Renal cortical epithelial cell (primary cell): Measurements from ENCODE around the gene ERBIN. TPM values are rescaled to one million over a fixed set of nuclear protein-coding genes. Genes with fewer than 3 reads are reported as not detected.
"Not testable (repeated sequence)": the region's sequence is repeated elsewhere in the genome, so short reads cannot be mapped to it uniquely, and the experiment has no call there.

Experiments
- DNase-seq: peaks from one replicate; pipeline ENCODE4 v3.0.0-alpha.2; 2011; ENCODE audit warnings: low read depth
- total RNA-seq: library from RNA; depleted of rRNA; stranded (reverse); fragments of >200 nt; gene quantifications from 2 replicates; pipeline ENCODE4 v1.2.3, GENCODE V29; 2014

ERBIN gene
- total RNA-seq, 1 donor from 2014 or later: 104 TPM

- no peak for DNase-seq
Observed at GRCh38 chr5:65967288-65968066, 41.1 kb downstream of the ERBIN start.

GRCh38 chr5:65969539-65970393 is 43.4 kb downstream of the ERBIN start:
- no peak for DNase-seq

GRCh38 chr5:65970481-65971367 is 44.3 kb downstream of the ERBIN start:
- DNase-seq: no peak

GRCh38 chr5:65971643-65972042 is 45.3 kb downstream of the ERBIN start:
- no peak for DNase-seq

DNA sequence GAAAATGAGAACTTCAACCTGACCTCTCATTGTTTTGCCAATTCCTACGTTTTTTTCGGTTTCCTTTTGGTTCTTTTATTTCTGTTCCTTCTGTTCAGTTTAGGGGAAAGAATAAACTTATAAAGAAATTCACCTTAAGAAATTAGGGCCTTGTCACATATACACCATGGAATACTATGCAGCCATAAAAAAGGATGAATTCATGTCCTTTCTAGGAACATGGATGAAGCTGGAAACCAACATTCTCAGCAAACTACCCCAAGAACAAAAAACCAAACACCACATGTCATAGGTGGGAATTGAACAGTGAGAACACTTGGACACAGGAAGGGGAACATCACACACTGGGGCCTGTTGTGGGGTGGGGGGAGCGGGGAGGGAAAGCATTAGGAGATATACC is 46.5 kb downstream of the ERBIN start:
- not testable (repeated sequence) for DNase-seq

GRCh38 chr5:65978251-65978650 is 51.9 kb downstream of the ERBIN start:
- no peak for DNase-seq

DNA sequence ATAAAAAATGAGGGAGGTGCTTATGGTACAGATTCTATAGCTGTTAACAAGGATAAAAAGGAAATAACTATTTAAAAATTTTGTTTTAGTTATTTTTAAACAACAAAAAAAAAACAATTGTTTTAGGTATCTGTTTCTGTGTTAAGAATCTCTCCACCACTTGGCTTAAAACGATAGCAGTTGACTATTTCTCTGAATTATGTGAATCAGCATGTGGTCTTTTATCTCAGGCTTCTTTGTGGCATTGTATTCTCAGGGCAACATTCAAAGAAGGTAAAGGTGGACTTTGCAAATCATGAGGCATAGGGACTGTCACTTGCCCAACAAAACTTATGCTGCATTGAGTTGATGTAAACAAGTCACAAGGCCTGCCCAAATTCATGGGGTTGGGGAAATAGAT is 55.2 kb downstream of the ERBIN start:
- no peak for DNase-seq

DNA sequence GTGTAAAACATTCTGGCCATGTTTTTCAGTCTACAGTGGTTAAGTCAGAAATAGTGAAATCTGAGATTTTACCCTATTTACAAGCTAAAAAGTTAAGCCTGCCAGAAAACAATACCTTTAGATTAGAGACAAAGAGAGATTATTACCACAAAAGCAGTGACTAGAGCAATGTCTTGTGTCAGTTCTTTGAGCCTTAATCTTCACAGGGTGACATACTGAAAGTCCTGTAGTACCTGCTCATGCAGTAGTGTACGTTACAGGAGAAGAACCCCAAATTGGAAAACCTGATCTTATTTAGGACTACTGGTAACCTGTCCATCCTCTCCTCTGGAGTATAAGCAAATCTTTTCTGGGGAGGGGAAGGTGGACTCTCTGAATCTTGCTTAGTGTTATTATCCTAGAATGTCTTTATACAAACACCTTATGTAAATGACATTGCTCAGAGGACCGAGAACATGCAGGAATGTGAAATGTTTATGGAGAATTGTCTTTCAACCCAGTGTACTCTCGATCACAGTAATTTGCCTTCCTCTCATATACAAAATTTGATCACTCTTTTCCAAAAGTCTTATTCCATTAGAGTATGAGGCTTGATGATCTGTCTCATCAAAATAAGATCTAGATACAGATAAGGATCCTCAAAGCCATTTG is 55.7 kb downstream of the ERBIN start:
- DNase-seq: no peak

DNA sequence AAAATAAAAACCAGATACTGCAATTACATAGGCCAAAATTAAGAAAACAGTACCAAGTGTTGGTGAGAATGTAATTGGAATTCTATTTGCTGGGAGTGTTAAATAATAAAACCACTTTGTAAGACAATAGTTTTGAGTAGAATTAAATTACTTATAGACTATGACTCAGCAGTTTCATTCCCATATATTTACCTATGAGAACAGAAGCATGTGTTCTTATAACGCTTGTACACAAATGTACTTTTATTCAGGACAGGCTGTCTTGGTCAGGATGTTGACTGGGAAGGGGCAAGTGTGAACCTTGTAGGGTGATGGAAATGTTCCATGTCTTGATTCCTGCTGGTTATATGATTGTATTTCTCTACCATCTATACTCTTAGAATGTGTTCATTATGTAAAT is 56.3 kb downstream of the ERBIN start:
- DNase-seq: no peak

DNA sequence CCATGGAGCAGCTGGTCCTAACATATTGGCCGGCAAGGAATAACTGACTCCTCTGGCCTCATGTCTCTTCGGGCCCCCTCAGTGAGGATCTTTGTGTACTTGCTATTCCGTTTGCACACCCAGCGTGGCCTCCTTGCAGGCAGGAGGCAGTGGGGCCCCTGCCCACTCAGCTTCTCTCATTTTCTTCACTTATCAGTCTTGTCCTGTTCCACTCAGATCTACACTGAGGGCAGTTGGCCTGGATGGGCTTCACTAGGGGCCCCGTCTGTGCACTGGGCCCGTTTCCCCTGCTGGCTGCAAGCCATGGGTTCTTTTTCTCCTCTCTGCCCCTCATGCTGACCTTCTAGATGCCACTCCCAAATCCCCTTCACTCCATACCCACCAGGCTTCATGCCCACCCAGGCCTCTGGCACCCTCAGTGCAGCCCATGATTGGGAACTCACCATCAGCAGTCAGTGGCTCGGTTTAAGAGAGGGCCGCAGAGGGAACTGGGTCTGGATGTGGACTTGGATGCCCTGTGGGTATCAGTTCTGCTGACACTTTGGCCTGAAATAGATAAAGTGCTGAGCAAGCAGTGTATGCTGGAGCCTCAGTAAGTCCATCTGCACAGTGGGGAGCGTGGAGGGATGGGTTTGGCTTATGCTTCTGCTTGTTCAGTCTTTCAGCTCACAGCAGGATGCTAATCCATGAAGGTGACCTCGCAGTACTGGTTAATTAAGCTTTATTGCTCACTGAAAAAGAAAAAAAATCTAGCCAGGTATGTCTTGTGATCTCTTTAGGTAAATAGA is 57.9 kb downstream of the ERBIN start:
- DNase-seq: no peak

- DNase-seq: no peak
Observed at GRCh38 chr5:65986050-65986451, 59.7 kb downstream of the ERBIN start.

DNA sequence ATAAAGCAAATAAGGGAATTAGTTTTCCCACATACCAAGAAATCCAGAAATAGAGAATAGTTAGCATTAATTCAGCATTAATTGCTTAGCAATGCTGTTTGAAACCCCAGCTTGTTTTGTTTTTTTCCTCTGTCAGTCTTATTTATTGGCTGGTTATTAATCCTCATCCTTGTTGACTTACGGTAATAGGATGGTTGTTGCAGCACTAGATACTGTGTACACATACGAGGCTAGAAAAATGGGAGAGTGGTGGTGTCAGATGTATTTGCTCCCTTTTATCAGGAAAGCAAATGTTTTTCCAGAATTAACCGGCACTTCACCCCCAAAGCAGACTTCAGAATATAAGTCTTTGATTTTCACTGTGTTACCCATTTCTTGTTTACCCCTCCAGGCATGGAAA is 60.4 kb downstream of the ERBIN start:
- no peak for DNase-seq

- DNase-seq: no peak
Observed at GRCh38 chr5:65987982-65988381, 61.6 kb downstream of the ERBIN start.

DNA sequence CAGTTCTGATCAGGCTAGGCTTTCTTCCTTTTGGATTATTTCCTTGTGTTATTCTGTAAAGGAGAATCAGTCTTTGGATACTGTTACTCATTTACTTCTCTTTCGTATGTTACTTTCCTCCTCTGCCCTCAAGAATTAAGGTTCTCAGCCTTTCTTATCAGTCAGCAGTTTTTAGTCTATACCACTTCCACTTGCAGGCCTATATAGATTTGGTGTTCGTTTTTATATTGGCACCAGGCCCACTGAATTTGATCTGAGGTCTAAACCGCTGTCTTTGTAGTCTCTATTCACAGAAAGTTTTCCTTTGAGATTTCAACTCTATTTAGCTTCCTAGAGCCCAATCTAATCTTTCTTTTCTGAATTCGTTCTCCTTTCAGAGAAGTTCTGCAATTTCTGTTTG is 62.8 kb downstream of the ERBIN start:
- DNase-seq: no peak

DNA sequence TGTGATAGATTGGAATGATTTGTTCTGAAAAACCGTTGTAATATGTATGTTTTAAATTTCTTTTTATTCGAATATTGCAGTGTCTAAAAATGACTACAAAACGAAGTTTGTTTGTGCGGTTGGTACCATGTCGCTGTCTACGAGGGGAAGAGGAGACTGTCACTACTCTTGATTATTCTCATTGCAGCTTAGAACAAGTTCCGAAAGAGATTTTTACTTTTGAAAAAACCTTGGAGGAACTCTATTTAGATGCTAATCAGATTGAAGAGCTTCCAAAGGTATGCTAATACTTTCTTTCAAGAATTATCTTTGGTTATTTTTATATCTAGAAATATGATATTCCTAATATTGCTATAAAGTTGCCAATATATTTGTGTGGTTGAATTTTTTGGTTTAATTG is 66.3 kb downstream of the ERBIN start:
- DNase-seq: no peak

- no peak for DNase-seq
Observed at GRCh38 chr5:65994117-65994786, 67.9 kb downstream of the ERBIN start.

GRCh38 chr5:65999061-65999723 is 72.8 kb downstream of the ERBIN start:
- DNase-seq: no peak

- DNase-seq: no peak
Observed at GRCh38 chr5:66001952-66002351, 75.6 kb downstream of the ERBIN start.

DNA sequence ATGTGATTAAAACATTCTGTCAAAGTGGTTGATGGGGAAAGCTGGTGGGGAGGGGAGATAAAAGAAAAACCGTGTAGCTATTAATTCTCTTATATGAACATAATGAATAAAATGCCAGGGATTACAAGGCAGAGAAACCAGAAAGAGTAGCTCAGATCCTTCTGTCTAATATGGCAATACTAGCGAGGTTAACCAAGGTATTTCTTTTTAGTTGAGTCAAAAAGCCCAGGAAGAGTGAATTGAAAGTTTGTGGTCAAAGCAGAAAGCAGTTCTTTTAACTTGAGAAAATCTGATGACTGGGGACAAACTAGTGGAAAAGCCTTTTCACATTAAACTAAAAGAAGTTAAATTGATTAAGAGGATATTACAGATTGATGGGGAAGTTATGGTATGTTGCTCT is 76.0 kb downstream of the ERBIN start:
- no peak for DNase-seq

DNA sequence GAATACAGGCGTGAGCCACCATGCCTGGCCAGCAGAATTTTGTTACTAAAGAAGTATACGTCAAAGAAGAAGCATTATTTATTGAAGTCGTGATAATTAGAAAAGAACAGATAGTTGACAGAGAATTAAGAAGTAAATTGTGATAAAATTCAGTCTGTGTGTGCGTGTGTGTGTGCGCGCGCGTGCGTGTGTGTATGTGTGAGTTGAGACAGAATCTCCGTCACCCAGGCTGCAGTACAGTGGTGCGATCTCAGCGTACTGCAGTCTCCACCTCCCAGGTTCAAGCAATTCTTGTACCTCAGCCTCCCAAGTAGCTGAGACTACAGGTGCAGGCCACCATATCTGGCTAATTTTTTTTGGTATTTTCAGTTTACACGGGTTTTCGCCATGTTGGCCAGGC is 77.8 kb downstream of the ERBIN start:
- no peak for DNase-seq
